Lower leg skin (tissue), 4 donors: Measurements from ENCODE around the gene TGM1. TPM values are rescaled to one million over a fixed set of nuclear protein-coding genes. Genes with fewer than 3 reads are reported as not detected.

Experiments used
- DNase-seq, 2 donors: peaks; one replicate each; pipeline ENCODE4 v3.0.0-alpha.2; 2019; ENCODE audit warnings: low spot score in 2 of 2
- H3K4me3 ChIP-seq: fragments of 200-600 bp; sonication (generic); 2 replicates; pipeline ENCODE4 v1.5.1; 2017; ENCODE audit warnings: mild to moderate bottlenecking, low read depth; ENCODE audit not compliant: poor library complexity, severe bottlenecking
- CTCF ChIP-seq, 3 donors: fragments of 450-650 bp; IDR thresholded peaks; one replicate each; pipeline ENCODE4 v1.5.1; 2016; ENCODE audit warnings: antibody characterized with exemption in 3 of 3, mild to moderate bottlenecking in 3 of 3, moderate library complexity in 2 of 3
- POLR2A ChIP-seq, 2 donors: fragments of 450-650 bp; IDR thresholded peaks; one replicate each; pipeline ENCODE4 v1.6.1; 2016 to 2017; ENCODE audit warnings: antibody characterized with exemption in 2 of 2, mild to moderate bottlenecking in 1 of 2, moderate library complexity in 1 of 2
- WGBS, 2 donors: methylation state at CpG; one replicate each; pipeline ENCODE4 v1.1.5; 2018; 5-methylcytosine and 5-hydroxymethylcytosine counted together
- intact Hi-C: fragments of 100-400 bp; cut with DNase I; formaldehyde crosslinking; loops from one replicate; pipeline ENCODE4 v1.15.0; 2023; ENCODE audit warnings: low total_unique reads
- total RNA-seq, 4 donors: library from RNA; depleted of rRNA; stranded (reverse); fragments of >200 nt; gene quantifications; one replicate each; pipeline ENCODE4 v1.1.0, GENCODE V29; 2016

Gene TGM1
- total RNA-seq, 4 donors from 2014 or later, result 160 to 283 (median 235) TPM

DNA sequence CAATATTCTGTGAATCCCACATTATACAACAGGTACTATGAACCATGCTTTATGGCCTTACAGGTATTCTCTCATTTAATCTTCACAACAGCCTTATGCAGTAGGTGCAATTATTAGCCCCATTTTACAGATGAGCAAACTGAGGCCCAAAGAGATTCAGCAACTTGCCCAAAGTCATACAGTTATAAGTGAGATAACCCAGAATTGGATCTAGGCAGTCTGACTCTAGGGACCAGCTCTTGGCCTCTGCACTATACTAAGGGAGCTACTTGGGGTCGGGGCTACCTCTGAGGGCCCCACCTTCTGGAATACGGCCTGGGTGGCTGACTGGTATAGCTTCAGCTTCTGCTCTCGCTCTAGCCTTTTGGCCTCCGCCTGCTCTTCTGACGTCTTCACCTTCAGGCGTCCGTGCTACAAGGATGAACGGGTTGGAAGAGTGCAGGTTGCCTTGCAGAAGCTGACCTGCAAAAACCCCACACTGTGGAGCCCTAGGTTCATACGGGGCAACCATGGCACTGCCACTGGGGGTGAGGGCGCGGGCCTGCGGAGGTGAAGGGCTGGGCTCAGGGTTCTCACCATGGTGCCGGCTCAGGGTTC is 7.7 kb upstream of the TGM1 start:
- no peak for TF ChIP-seq CTCF (IDR thresholded peaks at IDR 0.05)
- no peak for TF ChIP-seq POLR2A (IDR thresholded peaks at IDR 0.05)
- H3K4me3 ChIP-seq, result peak overlapping the region; percentile 87
- intact Hi-C loops, result no loop called here
- 9 to 11% methylated on average over 13 of the region's 13 CpGs for WGBS, 2 donors
- no peak for DNase-seq

- intact Hi-C loops, result no loop called here
- DNase-seq, result no peak
- TF ChIP-seq POLR2A (IDR thresholded peaks at IDR 0.05), result no peak
- no peak for TF ChIP-seq CTCF (IDR thresholded peaks at IDR 0.05)
- H3K4me3 ChIP-seq, result no peak overlapping the region
- WGBS, 2 donors, result 94% methylated on average over 14 of the region's 14 CpGs
Measured at GRCh38 chr14:24269910-24270536, 7.0 kb upstream of the TGM1 start.

- WGBS, 2 donors, result 88 to 91% methylated on average over 8 of the region's 8 CpGs
- H3K4me3 ChIP-seq, result no peak overlapping the region
- TF ChIP-seq POLR2A (IDR thresholded peaks at IDR 0.05) (no peak), CTCF (IDR thresholded peaks at IDR 0.05) (no peak)
- DNase-seq, result no peak
- intact Hi-C loops, result no loop called here
Measured at GRCh38 chr14:24269368-24269767, 6.4 kb upstream of the TGM1 start.

DNA sequence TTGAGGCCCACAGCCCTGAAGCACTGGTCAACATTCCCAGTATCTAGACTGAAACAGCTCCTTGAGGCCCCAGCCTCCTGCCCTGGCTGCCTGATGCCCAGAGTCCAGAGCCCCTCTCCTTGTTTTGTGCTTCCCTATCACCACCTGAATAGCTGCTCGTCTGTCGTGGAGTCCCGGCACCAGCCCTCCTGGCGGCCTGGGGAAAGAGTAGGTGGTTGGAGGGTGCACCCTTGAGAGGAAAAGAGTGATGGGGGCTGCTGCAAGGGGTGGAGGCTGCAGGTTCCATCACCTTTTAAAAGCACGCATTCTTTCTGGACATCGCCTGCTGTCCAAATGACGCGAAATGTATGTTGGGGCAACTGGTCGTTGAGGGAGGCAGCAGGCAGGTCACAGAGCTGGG is 5.2 kb upstream of the TGM1 start:
- no peak for DNase-seq
- 89 to 93% methylated on average over 9 of the region's 9 CpGs for WGBS, 2 donors
- no peak overlapping the region for H3K4me3 ChIP-seq
- no peak for TF ChIP-seq CTCF (IDR thresholded peaks at IDR 0.05)
- TF ChIP-seq POLR2A (IDR thresholded peaks at IDR 0.05), result no peak
- intact Hi-C loops, result no loop called here

DNA sequence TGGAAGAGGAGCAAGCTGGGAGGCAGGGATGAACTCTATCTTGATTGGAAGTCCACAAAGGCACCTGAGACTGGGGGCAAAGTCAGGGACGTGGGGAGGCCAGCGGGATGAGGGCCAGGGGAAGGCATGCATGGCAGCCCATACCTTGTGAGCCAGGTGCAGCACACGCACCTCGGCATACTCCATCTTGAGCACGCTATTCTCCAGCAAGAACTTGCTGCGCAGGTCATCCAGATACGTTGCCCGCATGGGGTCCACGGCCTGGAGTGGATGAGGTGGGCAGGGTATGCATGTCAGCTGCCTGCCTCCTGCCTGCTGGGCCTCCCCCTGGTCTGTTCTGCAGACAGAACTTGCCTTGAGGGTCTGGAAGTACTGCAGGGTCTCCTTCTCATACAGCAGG is 4.5 kb upstream of the TGM1 start:
- 88 to 93% methylated on average over 9 of the region's 9 CpGs for WGBS, 2 donors
- H3K4me3 ChIP-seq, result no peak overlapping the region
- intact Hi-C loops, result no loop called here
- TF ChIP-seq POLR2A (IDR thresholded peaks at IDR 0.05), result no peak
- TF ChIP-seq CTCF (IDR thresholded peaks at IDR 0.05), result no peak
- no peak for DNase-seq
